ENCODE data around the gene HMGCR. TPM values are rescaled to one million over a fixed set of nuclear protein-coding genes. Genes with fewer than 3 reads are reported as not detected.

HMGCR gene
- total RNA-seq, 1 experiment from 2014 or later, result 113 TPM

DNA sequence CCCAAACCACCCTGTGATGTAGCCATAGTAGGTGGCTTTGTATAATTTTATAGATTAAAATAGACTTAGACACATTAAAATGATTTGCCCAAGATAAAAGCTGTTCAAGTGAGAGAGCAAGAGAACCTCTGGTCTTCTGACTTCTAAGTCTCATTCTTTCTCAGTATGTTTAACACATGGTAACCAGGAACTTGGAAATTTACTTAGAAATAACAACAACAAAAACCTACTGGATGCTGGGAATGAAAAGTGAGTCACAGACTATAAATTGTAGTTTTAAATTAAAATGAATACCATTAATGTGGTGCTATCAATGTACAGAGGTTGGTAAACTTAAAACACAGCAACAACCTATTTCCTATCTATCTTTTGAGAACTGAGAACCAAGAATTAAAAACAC is 30.4 kb downstream of the HMGCR start:
- Histone ChIP-seq H3K4me1 (ENCODE audit: control insufficient read depth, insufficient read depth, low read length) (no peaks in the 10 kb centered on the region), H3K27me3 (ENCODE audit: control insufficient read depth, insufficient read depth, low read length) (no peaks in the 10 kb centered on the region), H3K4me3 (ENCODE audit: low read depth in 2 of 2, low read length in 2 of 2) (no peak overlapping the region), H3K27ac (ENCODE audit: low read length) (no peak overlapping the region), H3K36me3 (ENCODE audit: control insufficient read depth, insufficient read depth, low read length) (no peaks in the 10 kb centered on the region; the same call in 1 of the 2 replicates), H3K9me3 (ENCODE audit: control insufficient read depth, insufficient read depth, low read depth, low read length) (no peaks in the 10 kb centered on the region)
- DNase-seq (ENCODE audit: low read depth, low spot score) (no peak), ATAC-seq (no peak)
- CTCF ChIA-PET, result no interaction called here
- no TSS peak for BruUV-seq (replicated peaks)
- TF ChIP-seq, protein P1, sequence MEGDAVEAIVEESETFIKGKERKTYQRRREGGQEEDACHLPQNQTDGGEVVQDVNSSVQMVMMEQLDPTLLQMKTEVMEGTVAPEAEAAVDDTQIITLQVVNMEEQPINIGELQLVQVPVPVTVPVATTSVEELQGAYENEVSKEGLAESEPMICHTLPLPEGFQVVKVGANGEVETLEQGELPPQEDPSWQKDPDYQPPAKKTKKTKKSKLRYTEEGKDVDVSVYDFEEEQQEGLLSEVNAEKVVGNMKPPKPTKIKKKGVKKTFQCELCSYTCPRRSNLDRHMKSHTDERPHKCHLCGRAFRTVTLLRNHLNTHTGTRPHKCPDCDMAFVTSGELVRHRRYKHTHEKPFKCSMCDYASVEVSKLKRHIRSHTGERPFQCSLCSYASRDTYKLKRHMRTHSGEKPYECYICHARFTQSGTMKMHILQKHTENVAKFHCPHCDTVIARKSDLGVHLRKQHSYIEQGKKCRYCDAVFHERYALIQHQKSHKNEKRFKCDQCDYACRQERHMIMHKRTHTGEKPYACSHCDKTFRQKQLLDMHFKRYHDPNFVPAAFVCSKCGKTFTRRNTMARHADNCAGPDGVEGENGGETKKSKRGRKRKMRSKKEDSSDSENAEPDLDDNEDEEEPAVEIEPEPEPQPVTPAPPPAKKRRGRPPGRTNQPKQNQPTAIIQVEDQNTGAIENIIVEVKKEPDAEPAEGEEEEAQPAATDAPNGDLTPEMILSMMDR (IDR thresholded peaks at IDR 0.05), result no peak
- TF ChIP-seq, protein P2, sequence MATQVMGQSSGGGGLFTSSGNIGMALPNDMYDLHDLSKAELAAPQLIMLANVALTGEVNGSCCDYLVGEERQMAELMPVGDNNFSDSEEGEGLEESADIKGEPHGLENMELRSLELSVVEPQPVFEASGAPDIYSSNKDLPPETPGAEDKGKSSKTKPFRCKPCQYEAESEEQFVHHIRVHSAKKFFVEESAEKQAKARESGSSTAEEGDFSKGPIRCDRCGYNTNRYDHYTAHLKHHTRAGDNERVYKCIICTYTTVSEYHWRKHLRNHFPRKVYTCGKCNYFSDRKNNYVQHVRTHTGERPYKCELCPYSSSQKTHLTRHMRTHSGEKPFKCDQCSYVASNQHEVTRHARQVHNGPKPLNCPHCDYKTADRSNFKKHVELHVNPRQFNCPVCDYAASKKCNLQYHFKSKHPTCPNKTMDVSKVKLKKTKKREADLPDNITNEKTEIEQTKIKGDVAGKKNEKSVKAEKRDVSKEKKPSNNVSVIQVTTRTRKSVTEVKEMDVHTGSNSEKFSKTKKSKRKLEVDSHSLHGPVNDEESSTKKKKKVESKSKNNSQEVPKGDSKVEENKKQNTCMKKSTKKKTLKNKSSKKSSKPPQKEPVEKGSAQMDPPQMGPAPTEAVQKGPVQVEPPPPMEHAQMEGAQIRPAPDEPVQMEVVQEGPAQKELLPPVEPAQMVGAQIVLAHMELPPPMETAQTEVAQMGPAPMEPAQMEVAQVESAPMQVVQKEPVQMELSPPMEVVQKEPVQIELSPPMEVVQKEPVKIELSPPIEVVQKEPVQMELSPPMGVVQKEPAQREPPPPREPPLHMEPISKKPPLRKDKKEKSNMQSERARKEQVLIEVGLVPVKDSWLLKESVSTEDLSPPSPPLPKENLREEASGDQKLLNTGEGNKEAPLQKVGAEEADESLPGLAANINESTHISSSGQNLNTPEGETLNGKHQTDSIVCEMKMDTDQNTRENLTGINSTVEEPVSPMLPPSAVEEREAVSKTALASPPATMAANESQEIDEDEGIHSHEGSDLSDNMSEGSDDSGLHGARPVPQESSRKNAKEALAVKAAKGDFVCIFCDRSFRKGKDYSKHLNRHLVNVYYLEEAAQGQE (IDR thresholded peaks at IDR 0.05; ENCODE audit: insufficient read depth in 1 of 2, low read depth in 2 of 2, low read length in 1 of 2), result no peak
- no peak for TF ChIP-seq SIN3A (IDR thresholded peaks at IDR 0.05; ENCODE audit: borderline replicate concordance, insufficient read depth, low read depth, low read length)
- TF ChIP-seq POLR2AphosphoS5 (IDR thresholded peaks at IDR 0.05; ENCODE audit: low read depth, low read length), result no peak
- POLR2A ChIA-PET, result interaction anchor here (0.6 kb wide), 1 partner anchor 9 kb away, joined by 3 read pairs; no protein-coding TSS in a partner anchor
- intact Hi-C loops (cut with micrococcal nuclease; ENCODE audit: unreplicated experiment), result no loop called here
- in situ Hi-C loops (cut with HindIII; ENCODE audit: low pct_unique_long_range_greater_than_20kb, low sequenced_read_pairs), result no loop called here

DNA sequence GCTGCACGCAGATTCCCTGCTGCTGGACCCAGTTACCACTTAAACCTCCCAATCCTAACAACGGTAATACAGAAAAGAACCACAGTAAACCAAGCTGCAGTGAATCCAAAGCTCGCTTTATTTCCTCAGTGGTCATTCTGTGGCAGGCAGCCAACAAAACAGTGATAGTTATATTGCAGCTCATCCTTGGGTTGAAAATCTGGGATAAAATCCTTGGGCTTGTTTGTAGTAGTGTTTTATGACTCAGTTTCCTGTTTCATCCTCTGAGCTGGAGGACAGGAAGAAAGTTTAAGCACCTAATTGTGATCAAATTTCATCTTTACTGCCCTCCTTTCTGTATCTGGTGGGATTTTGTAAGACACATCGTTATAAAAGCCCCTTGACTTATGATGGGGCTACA is 31.4 kb downstream of the HMGCR start:
- H3K27me3 ChIP-seq (ENCODE audit: control insufficient read depth, insufficient read depth, low read length), result no peaks in the 10 kb centered on the region
- no peak overlapping the region for H3K27ac ChIP-seq (ENCODE audit: low read length)
- POLR2A ChIA-PET, result interaction anchor here (0.6 kb wide), 1 partner anchor 10 kb away, joined by 3 read pairs; no protein-coding TSS in a partner anchor
- BruUV-seq (replicated peaks), result no TSS peak
- no peaks in the 10 kb centered on the region for H3K4me1 ChIP-seq (ENCODE audit: control insufficient read depth, insufficient read depth, low read length)
- CTCF ChIA-PET, result no interaction called here
- TF ChIP-seq, protein P1 (IDR thresholded peaks at IDR 0.05), result no peak
- no peak for TF ChIP-seq POLR2AphosphoS5 (IDR thresholded peaks at IDR 0.05; ENCODE audit: low read depth, low read length)
- TF ChIP-seq, protein P2 (IDR thresholded peaks at IDR 0.05; ENCODE audit: insufficient read depth in 1 of 2, low read depth in 2 of 2, low read length in 1 of 2), result no peak
- intact Hi-C loops (cut with micrococcal nuclease; ENCODE audit: unreplicated experiment), result no loop called here
- no peaks in the 10 kb centered on the region for H3K9me3 ChIP-seq (ENCODE audit: control insufficient read depth, insufficient read depth, low read depth, low read length)
- H3K36me3 ChIP-seq (ENCODE audit: control insufficient read depth, insufficient read depth, low read length), result no peaks in the 10 kb centered on the region; the same call in 1 of the 2 replicates
- in situ Hi-C loops (cut with HindIII; ENCODE audit: low pct_unique_long_range_greater_than_20kb, low sequenced_read_pairs), result no loop called here
- no peak for ATAC-seq
- no peak overlapping the region for H3K4me3 ChIP-seq (ENCODE audit: low read depth in 2 of 2, low read length in 2 of 2)
- DNase-seq (ENCODE audit: low read depth, low spot score), result no peak
